ENCODE results near the gene KCP. TPM values are rescaled to one million over a fixed set of nuclear protein-coding genes. Genes with fewer than 3 reads are reported as not detected.

KCP gene
- polyA plus RNA-seq, 6 donors from 2014 or later = 0.29 to 0.78 (median 0.37) TPM; not detected in 2

- Mint-ChIP-seq H3K9me3 (no peaks in the 10 kb centered on the region), H3K27me3 (peaks cover 12 to 23% (median 14%) of the 10 kb centered on the region in 3 donors), H3K4me3 (no peak overlapping the region), H3K36me3 (no peaks in the 10 kb centered on the region), H3K27ac (no peak overlapping the region), H3K4me1 (peaks cover 14 to 28% (median 18%) of the 10 kb centered on the region in 3 donors)
- DNase-seq (no peak), ATAC-seq (ENCODE audit: low read depth in 2 of 2) (no peak)
Measured at GRCh38 chr7:128872394-128872824, 38.1 kb downstream of the KCP start.

DNA sequence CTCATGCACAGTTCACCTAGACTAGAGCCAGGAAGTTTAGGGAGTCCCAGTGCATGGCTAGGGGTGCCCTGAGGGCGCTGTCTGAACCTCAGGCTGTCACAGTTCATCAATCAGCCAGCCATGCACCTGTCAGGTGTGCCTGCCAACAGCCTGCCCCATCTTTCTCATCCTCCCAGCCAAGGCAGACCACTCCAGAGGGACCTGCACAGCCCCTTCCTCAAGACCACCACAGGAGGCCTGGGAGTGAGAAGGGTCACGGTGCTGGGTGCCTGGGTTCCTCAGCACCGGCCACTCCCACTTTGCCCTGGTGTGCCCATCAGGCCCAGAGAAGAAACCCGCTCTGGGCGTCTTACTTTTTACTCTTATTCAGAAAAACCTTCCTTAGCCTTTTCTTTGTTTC, 39.5 kb downstream of the KCP start:
- H3K4me3 Mint-ChIP-seq = peak overlapping the region; percentile 31 to 87 (median 72)
- peak overlapping the region in 2 of 6 donors; percentile 36 to 87 for H3K27ac Mint-ChIP-seq
- peaks cover 12 to 23% (median 14%) of the 10 kb centered on the region in 3 donors for H3K27me3 Mint-ChIP-seq

DNA sequence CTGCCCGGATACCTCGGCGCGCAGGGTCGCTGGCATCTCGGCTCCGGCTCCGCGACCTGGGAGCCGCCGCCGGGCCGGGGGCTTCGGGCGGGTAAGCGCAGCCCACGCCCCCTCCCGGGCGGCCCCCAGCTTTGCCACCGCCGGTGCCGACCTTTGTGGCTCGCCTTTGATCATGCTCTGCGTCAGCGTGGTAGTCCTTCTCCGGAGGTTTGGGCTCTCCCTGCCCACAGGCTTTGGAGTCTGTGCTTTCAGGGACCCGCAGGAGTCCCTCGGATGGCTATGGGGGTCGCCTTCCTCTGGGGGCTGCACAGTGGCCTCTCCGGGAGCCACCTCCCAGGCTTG, 40.6 kb downstream of the KCP start:
- Mint-ChIP-seq H3K27me3 (peaks cover 8 to 23% (median 14%) of the 10 kb centered on the region in 3 donors), H3K9me3 (no peaks in the 10 kb centered on the region), H3K4me3 (peak overlapping the region; percentile 68 to 87 (median 83)), H3K36me3 (peaks cover 0 to 20% of the 10 kb centered on the region in 2 donors), H3K4me1 (peaks cover 23 to 49% (median 37%) of the 10 kb centered on the region in 3 donors), H3K27ac (peak overlapping the region in 1 of 6 donors; percentile 74)
- DNase-seq = no peak
- peak; percentile 3 to 13 for ATAC-seq (ENCODE audit: low read depth in 2 of 2)

More for the DNA sequence above, 39.5 kb downstream of the KCP start:
- peaks cover 0 to 9% of the 10 kb centered on the region in 2 donors for H3K36me3 Mint-ChIP-seq
- no peaks in the 10 kb centered on the region for H3K9me3 Mint-ChIP-seq
- ATAC-seq (ENCODE audit: low read depth in 2 of 2) (no peak), DNase-seq (no peak)
- peaks cover 14 to 37% (median 25%) of the 10 kb centered on the region in 3 donors for H3K4me1 Mint-ChIP-seq

GRCh38 chr7:128869138-128869943, 41.2 kb downstream of the KCP start:
- Mint-ChIP-seq H3K4me1 (peaks cover 28 to 53% (median 37%) of the 10 kb centered on the region in 3 donors), H3K9me3 (no peaks in the 10 kb centered on the region), H3K27ac (no peak overlapping the region), H3K36me3 (peaks cover 0 to 20% of the 10 kb centered on the region in 2 donors), H3K27me3 (peaks cover 8 to 23% (median 14%) of the 10 kb centered on the region in 3 donors), H3K4me3 (peak overlapping the region in 7 of 8 donors; percentile 9 to 86 (median 68))
- DNase-seq = peak; percentile 42
- peak; percentile 76 to 81 for ATAC-seq (ENCODE audit: low read depth in 2 of 2)

GRCh38 chr7:128868624-128869137, 41.8 kb downstream of the KCP start:
- peaks cover 0 to 20% of the 10 kb centered on the region in 2 donors for H3K36me3 Mint-ChIP-seq
- no peak for DNase-seq
- H3K27me3 Mint-ChIP-seq = peaks cover 8 to 23% (median 14%) of the 10 kb centered on the region in 3 donors
- peak overlapping the region; percentile 9 to 86 (median 67) for H3K4me3 Mint-ChIP-seq
- peaks cover 29 to 53% (median 41%) of the 10 kb centered on the region in 3 donors for H3K4me1 Mint-ChIP-seq
- no peak for ATAC-seq (ENCODE audit: low read depth in 2 of 2)
- H3K27ac Mint-ChIP-seq = peak overlapping the region in 1 of 6 donors; percentile 80
- no peaks in the 10 kb centered on the region for H3K9me3 Mint-ChIP-seq

DNA sequence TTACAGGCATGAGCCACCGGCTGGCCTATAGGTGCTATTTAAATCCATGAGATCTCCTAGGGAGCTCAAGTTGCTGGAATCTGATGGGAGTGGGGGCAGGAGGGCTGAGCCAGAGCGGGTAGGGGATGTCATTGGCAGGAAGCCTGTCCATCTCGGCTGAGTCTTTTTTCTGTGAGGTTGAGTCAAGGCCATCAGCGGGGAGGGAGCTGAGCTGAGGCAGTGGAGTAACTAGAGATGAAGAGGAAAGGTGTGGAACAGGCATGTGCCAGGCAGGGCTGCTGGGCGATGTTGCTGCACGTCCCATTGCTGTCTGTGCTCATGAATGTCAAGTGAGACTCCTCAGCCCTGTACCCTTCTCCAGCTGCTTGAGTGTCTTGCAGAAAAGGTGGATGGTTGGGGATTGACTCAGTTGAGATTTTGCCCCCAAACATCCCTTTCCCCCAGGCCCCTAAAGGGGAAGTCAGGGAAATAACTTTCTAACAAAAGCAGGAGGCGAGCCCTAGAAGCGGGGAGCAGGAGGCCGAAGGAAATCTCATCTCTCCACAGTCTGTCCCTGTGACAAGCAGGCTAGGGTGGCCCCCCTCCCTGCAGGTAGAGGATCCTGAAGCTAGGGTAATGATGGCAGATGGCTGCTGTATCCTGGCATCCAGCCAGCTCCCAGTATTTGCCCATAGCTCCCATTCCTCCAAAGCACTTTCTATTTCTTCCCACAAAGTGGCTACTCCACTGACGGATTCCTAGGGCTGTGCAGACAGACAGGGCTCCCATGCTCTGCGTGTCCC, 42.5 kb downstream of the KCP start:
- Mint-ChIP-seq H3K9me3 (no peaks in the 10 kb centered on the region), H3K36me3 (peaks cover 0 to 21% of the 10 kb centered on the region in 2 donors), H3K4me1 (peaks cover 34 to 53% (median 47%) of the 10 kb centered on the region in 3 donors), H3K27ac (peak overlapping the region in 2 of 6 donors; percentile 62 to 80), H3K4me3 (peak overlapping the region; percentile 9 to 86 (median 61)), H3K27me3 (peaks cover 8 to 23% (median 14%) of the 10 kb centered on the region in 3 donors)
- no peak for DNase-seq
- no peak for ATAC-seq (ENCODE audit: low read depth in 2 of 2)

- H3K27me3 Mint-ChIP-seq = peaks cover 8 to 23% (median 14%) of the 10 kb centered on the region in 3 donors
- peak overlapping the region in 3 of 8 donors; percentile 9 to 58 (median 36) for H3K4me3 Mint-ChIP-seq
- DNase-seq = no peak
- ATAC-seq (ENCODE audit: low read depth in 2 of 2) = no peak
- H3K36me3 Mint-ChIP-seq = peaks cover 0 to 28% of the 10 kb centered on the region in 2 donors
- H3K9me3 Mint-ChIP-seq = no peaks in the 10 kb centered on the region
- H3K4me1 Mint-ChIP-seq = peaks cover 41 to 61% (median 53%) of the 10 kb centered on the region in 3 donors
- peak overlapping the region in 2 of 6 donors; percentile 55 to 62 for H3K27ac Mint-ChIP-seq
Measured at GRCh38 chr7:128867241-128867640, 43.3 kb downstream of the KCP start.

GRCh38 chr7:128865996-128866877, 44.3 kb downstream of the KCP start:
- Mint-ChIP-seq H3K4me1 (peaks cover 45 to 63% (median 55%) of the 10 kb centered on the region in 3 donors), H3K36me3 (peaks cover 0 to 28% of the 10 kb centered on the region in 2 donors), H3K27me3 (peaks cover 4 to 22% (median 14%) of the 10 kb centered on the region in 3 donors), H3K4me3 (peak overlapping the region in 2 of 8 donors; percentile 26 to 64), H3K27ac (peak overlapping the region in 2 of 6 donors; percentile 70 to 83), H3K9me3 (no peaks in the 10 kb centered on the region)
- DNase-seq = no peak
- no peak for ATAC-seq (ENCODE audit: low read depth in 2 of 2)

DNA sequence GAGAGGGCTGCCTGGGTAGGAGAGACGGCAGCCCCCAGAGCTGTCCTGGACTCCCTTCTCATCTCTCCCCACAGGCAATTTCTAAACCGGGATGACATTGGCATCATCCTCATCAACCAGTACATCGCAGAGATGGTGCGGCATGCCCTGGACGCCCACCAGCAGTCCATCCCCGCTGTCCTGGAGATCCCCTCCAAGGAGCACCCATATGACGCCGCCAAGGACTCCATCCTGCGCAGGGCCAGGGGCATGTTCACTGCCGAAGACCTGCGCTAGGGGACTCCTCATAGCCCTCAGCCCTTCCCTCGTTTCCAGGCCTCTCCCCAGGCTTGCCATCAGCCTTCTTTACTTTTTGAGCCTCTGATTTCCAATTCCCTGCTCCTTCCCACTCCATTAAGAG, 45.2 kb downstream of the KCP start:
- Mint-ChIP-seq H3K27ac (peak overlapping the region in 4 of 6 donors; percentile 38 to 83 (median 68)), H3K4me1 (peaks cover 37 to 54% (median 52%) of the 10 kb centered on the region in 3 donors), H3K9me3 (no peaks in the 10 kb centered on the region), H3K27me3 (peaks cover 2 to 12% (median 5%) of the 10 kb centered on the region in 3 donors), H3K4me3 (peak overlapping the region in 4 of 8 donors; percentile 36 to 64 (median 39)), H3K36me3 (peaks cover 0 to 28% of the 10 kb centered on the region in 2 donors)
- ATAC-seq (ENCODE audit: low read depth in 2 of 2) (no peak), DNase-seq (no peak)

GRCh38 chr7:128863433-128863989, 47.0 kb downstream of the KCP start:
- Mint-ChIP-seq H3K27me3 (peaks cover 0 to 5% (median 0%) of the 10 kb centered on the region in 3 donors), H3K9me3 (no peaks in the 10 kb centered on the region), H3K36me3 (peaks cover 0 to 28% of the 10 kb centered on the region in 2 donors), H3K27ac (peak overlapping the region; percentile 98 to 100 (median 100)), H3K4me1 (peaks cover 34 to 45% (median 44%) of the 10 kb centered on the region in 3 donors), H3K4me3 (peak overlapping the region; percentile 90 to 99 (median 96))
- DNase-seq = no peak
- peak; percentile 11 to 21 for ATAC-seq (ENCODE audit: low read depth in 2 of 2)

GRCh38 chr7:128862571-128863432, 47.7 kb downstream of the KCP start, which contains the start of gene ATP6V1F:
Gene ATP6V1F (plus strand): TSS chr7:128862856. CDS start chr7:128862905, 49 bp downstream.
- peaks cover 0 to 2% (median 0%) of the 10 kb centered on the region in 3 donors for H3K27me3 Mint-ChIP-seq
- ATAC-seq (ENCODE audit: low read depth in 2 of 2) (peak; percentile 83 to 84), DNase-seq (peak; percentile 99)

More at GRCh38 chr7:128862571-128863432, 47.7 kb downstream of the KCP start, which contains the start of gene ATP6V1F:
- H3K9me3 Mint-ChIP-seq = no peaks in the 10 kb centered on the region
- H3K4me3 Mint-ChIP-seq = peak within 1 kb of the TSS; percentile 90 to 99 (median 96)
- H3K4me1 Mint-ChIP-seq = peaks cover 32 to 39% (median 39%) of the 10 kb centered on the region in 3 donors
- H3K36me3 Mint-ChIP-seq = peaks cover 0 to 28% of the 10 kb centered on the region in 2 donors
- H3K27ac Mint-ChIP-seq = peak within 1 kb of the TSS; percentile 98 to 100 (median 100)

All from naive B cell (primary cell).